OCI-LY1 (cell line): ENCODE results near the gene CDC73.

ENCODE experiments used
- CTCF ChIP-seq: fragments of 200-600 bp; sonication (generic), shearing (Covaris generic); IDR thresholded peaks from 2 replicates; pipeline ENCODE4 v1.5.1; 2017; ENCODE audit warnings: mild to moderate bottlenecking, antibody characterized with exemption, low read length, moderate library complexity, mixed read lengths
- EZH2 ChIP-seq: fragments of 200-600 bp; sonication (generic), shearing (Covaris generic); IDR thresholded peaks from 2 replicates; pipeline ENCODE4 v1.8.0; 2017; ENCODE audit warnings: borderline replicate concordance, mixed run types, mild to moderate bottlenecking, antibody characterized with exemption, low read length, moderate library complexity, mixed read lengths

- TF ChIP-seq CTCF, result no peak
- TF ChIP-seq EZH2, result no peak
Measured at GRCh38 chr1:193216920-193217319, 95.1 kb downstream of the CDC73 start.
